Measurements from ENCODE around the gene CRELD2.

CRELD2 gene

GRCh38 chr22:49936018-49936972 lies 17.9 kb downstream of the CRELD2 start:
- no peaks in the 10 kb centered on the region for H3K36me3 ChIP-seq (ENCODE audit: control insufficient read depth, insufficient read depth, low read length)
- H3K27ac ChIP-seq (ENCODE audit: insufficient read depth, low read length, poor library complexity, severe bottlenecking) = peak overlapping the region; percentile 92
- peaks cover 24% of the 10 kb centered on the region for H3K4me1 ChIP-seq (ENCODE audit: control insufficient read depth, insufficient read depth, low read length, poor library complexity, severe bottlenecking)
- no peaks in the 10 kb centered on the region for H3K9me3 ChIP-seq (ENCODE audit: control insufficient read depth, low read length)
- no peaks in the 10 kb centered on the region for H3K27me3 ChIP-seq (replicated peaks; ENCODE audit: control insufficient read depth, insufficient read depth, low read length, poor library complexity, severe bottlenecking)
- peak overlapping the region; percentile 46 for H3K4me3 ChIP-seq (ENCODE audit: insufficient read depth, low read depth, low read length, poor library complexity, severe bottlenecking)
- peak; percentile 86 to 94 (median 93) for DNase-seq

GRCh38 chr22:49936973-49937757 lies 18.7 kb downstream of the CRELD2 start:
- no peak for DNase-seq
- peaks cover 22% of the 10 kb centered on the region for H3K4me1 ChIP-seq (ENCODE audit: control insufficient read depth, insufficient read depth, low read length, poor library complexity, severe bottlenecking)

GRCh38 chr22:49937758-49938564 lies 19.5 kb downstream of the CRELD2 start:
- peak overlapping the region; percentile 92 for H3K27ac ChIP-seq (ENCODE audit: insufficient read depth, low read length, poor library complexity, severe bottlenecking)

More at GRCh38 chr22:49936973-49937757, 18.7 kb downstream of the CRELD2 start:
- H3K9me3 ChIP-seq (ENCODE audit: control insufficient read depth, low read length) = no peaks in the 10 kb centered on the region
- peak overlapping the region; percentile 92 for H3K27ac ChIP-seq (ENCODE audit: insufficient read depth, low read length, poor library complexity, severe bottlenecking)
- no peaks in the 10 kb centered on the region for H3K27me3 ChIP-seq (replicated peaks; ENCODE audit: control insufficient read depth, insufficient read depth, low read length, poor library complexity, severe bottlenecking)
- H3K4me3 ChIP-seq (ENCODE audit: insufficient read depth, low read depth, low read length, poor library complexity, severe bottlenecking) = no peak overlapping the region
- no peaks in the 10 kb centered on the region for H3K36me3 ChIP-seq (ENCODE audit: control insufficient read depth, insufficient read depth, low read length)

GRCh38 chr22:49938565-49939136 lies 20.2 kb downstream of the CRELD2 start:
- Histone ChIP-seq H3K27ac (ENCODE audit: insufficient read depth, low read length, poor library complexity, severe bottlenecking) (no peak overlapping the region), H3K4me3 (ENCODE audit: insufficient read depth, low read depth, low read length, poor library complexity, severe bottlenecking) (no peak overlapping the region), H3K27me3 (replicated peaks; ENCODE audit: control insufficient read depth, insufficient read depth, low read length, poor library complexity, severe bottlenecking) (no peaks in the 10 kb centered on the region), H3K36me3 (ENCODE audit: control insufficient read depth, insufficient read depth, low read length) (no peaks in the 10 kb centered on the region), H3K9me3 (ENCODE audit: control insufficient read depth, low read length) (no peaks in the 10 kb centered on the region), H3K4me1 (ENCODE audit: control insufficient read depth, insufficient read depth, low read length, poor library complexity, severe bottlenecking) (peaks cover 22% of the 10 kb centered on the region)
- DNase-seq = no peak

More at GRCh38 chr22:49937758-49938564, 19.5 kb downstream of the CRELD2 start:
- Histone ChIP-seq H3K36me3 (ENCODE audit: control insufficient read depth, insufficient read depth, low read length) (no peaks in the 10 kb centered on the region), H3K9me3 (ENCODE audit: control insufficient read depth, low read length) (no peaks in the 10 kb centered on the region), H3K27me3 (replicated peaks; ENCODE audit: control insufficient read depth, insufficient read depth, low read length, poor library complexity, severe bottlenecking) (no peaks in the 10 kb centered on the region), H3K4me1 (ENCODE audit: control insufficient read depth, insufficient read depth, low read length, poor library complexity, severe bottlenecking) (peaks cover 22% of the 10 kb centered on the region), H3K4me3 (ENCODE audit: insufficient read depth, low read depth, low read length, poor library complexity, severe bottlenecking) (no peak overlapping the region)
- no peak for DNase-seq

GRCh38 chr22:49941507-49942316 lies 23.3 kb downstream of the CRELD2 start:
- Histone ChIP-seq H3K27ac (ENCODE audit: insufficient read depth, low read length, poor library complexity, severe bottlenecking) (no peak overlapping the region), H3K9me3 (ENCODE audit: control insufficient read depth, low read length) (no peaks in the 10 kb centered on the region), H3K36me3 (ENCODE audit: control insufficient read depth, insufficient read depth, low read length) (no peaks in the 10 kb centered on the region), H3K27me3 (replicated peaks; ENCODE audit: control insufficient read depth, insufficient read depth, low read length, poor library complexity, severe bottlenecking) (no peaks in the 10 kb centered on the region), H3K4me1 (ENCODE audit: control insufficient read depth, insufficient read depth, low read length, poor library complexity, severe bottlenecking) (peaks cover 14% of the 10 kb centered on the region), H3K4me3 (ENCODE audit: insufficient read depth, low read depth, low read length, poor library complexity, severe bottlenecking) (no peak overlapping the region)
- DNase-seq = no peak

GRCh38 chr22:49942565-49943404 lies 24.4 kb downstream of the CRELD2 start:
- Histone ChIP-seq H3K27ac (ENCODE audit: insufficient read depth, low read length, poor library complexity, severe bottlenecking) (no peak overlapping the region), H3K4me1 (ENCODE audit: control insufficient read depth, insufficient read depth, low read length, poor library complexity, severe bottlenecking) (peaks cover 7% of the 10 kb centered on the region), H3K27me3 (replicated peaks; ENCODE audit: control insufficient read depth, insufficient read depth, low read length, poor library complexity, severe bottlenecking) (no peaks in the 10 kb centered on the region), H3K9me3 (ENCODE audit: control insufficient read depth, low read length) (no peaks in the 10 kb centered on the region), H3K4me3 (ENCODE audit: insufficient read depth, low read depth, low read length, poor library complexity, severe bottlenecking) (no peak overlapping the region), H3K36me3 (ENCODE audit: control insufficient read depth, insufficient read depth, low read length) (no peaks in the 10 kb centered on the region)
- DNase-seq = no peak

GRCh38 chr22:49943405-49943765 lies 25.0 kb downstream of the CRELD2 start:
- no peak for DNase-seq
- no peak overlapping the region for H3K27ac ChIP-seq (ENCODE audit: insufficient read depth, low read length, poor library complexity, severe bottlenecking)
- H3K27me3 ChIP-seq (replicated peaks; ENCODE audit: control insufficient read depth, insufficient read depth, low read length, poor library complexity, severe bottlenecking) = no peaks in the 10 kb centered on the region
- no peaks in the 10 kb centered on the region for H3K9me3 ChIP-seq (ENCODE audit: control insufficient read depth, low read length)
- peaks cover 7% of the 10 kb centered on the region for H3K4me1 ChIP-seq (ENCODE audit: control insufficient read depth, insufficient read depth, low read length, poor library complexity, severe bottlenecking)
- no peaks in the 10 kb centered on the region for H3K36me3 ChIP-seq (ENCODE audit: control insufficient read depth, insufficient read depth, low read length)
- no peak overlapping the region for H3K4me3 ChIP-seq (ENCODE audit: insufficient read depth, low read depth, low read length, poor library complexity, severe bottlenecking)

- DNase-seq = no peak
- no peaks in the 10 kb centered on the region for H3K9me3 ChIP-seq (ENCODE audit: control insufficient read depth, low read length)
- H3K27ac ChIP-seq (ENCODE audit: insufficient read depth, low read length, poor library complexity, severe bottlenecking) = peak overlapping the region; percentile 71
- H3K4me1 ChIP-seq (ENCODE audit: control insufficient read depth, insufficient read depth, low read length, poor library complexity, severe bottlenecking) = peaks cover 7% of the 10 kb centered on the region
- H3K36me3 ChIP-seq (ENCODE audit: control insufficient read depth, insufficient read depth, low read length) = no peaks in the 10 kb centered on the region
- H3K27me3 ChIP-seq (replicated peaks; ENCODE audit: control insufficient read depth, insufficient read depth, low read length, poor library complexity, severe bottlenecking) = no peaks in the 10 kb centered on the region
- H3K4me3 ChIP-seq (ENCODE audit: insufficient read depth, low read depth, low read length, poor library complexity, severe bottlenecking) = no peak overlapping the region
These were observed 25.5 kb downstream of the CRELD2 start for GRCh38 chr22:49943771-49944398.
